GM12801 (cell line): ENCODE measurements around the gene PAX9.

Source experiments
- TF ChIP-seq, protein P1 (sequence below): IDR thresholded peaks from one replicate; pipeline ENCODE4 v1.5.1; 2011; ENCODE audit warnings: control low read depth; ENCODE audit not compliant: insufficient read length; ENCODE audit errors: extremely low read depth

Gene PAX9

DNA sequence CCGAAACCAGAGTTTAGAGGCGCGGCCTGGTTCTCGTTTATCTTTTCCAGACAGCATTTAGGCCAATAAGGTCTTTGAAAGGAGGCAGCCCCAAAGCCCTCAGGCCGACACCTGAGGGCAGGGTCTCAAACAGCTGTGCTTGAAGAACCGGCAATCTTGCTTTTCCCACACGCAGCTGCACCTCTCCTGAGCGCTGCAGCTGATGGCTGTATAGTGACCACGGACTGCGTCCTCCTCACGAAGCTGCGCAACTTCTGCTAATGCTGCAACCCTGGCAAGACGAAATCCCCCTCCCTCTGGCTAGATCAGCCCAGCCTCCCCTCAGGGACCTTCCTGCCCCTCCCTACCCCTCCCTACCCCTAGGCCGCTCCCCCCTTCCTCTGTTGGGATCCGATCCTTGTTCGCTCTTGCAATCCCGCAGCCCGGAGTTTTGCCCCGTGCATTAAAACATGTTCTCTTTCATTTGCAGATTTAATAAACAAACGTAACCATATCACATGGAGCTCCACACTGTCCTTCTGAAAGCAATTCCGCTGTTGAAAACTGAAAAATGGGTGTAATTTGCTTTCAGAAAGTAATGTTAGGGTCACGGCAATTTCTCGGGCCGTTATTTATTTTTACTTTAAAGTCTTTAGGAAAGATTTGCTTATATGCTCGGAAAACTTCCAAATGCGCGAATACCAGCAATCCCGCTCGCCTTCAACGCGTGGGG lies 4.8 kb upstream of the PAX9 start:
- TF ChIP-seq, protein P1, sequence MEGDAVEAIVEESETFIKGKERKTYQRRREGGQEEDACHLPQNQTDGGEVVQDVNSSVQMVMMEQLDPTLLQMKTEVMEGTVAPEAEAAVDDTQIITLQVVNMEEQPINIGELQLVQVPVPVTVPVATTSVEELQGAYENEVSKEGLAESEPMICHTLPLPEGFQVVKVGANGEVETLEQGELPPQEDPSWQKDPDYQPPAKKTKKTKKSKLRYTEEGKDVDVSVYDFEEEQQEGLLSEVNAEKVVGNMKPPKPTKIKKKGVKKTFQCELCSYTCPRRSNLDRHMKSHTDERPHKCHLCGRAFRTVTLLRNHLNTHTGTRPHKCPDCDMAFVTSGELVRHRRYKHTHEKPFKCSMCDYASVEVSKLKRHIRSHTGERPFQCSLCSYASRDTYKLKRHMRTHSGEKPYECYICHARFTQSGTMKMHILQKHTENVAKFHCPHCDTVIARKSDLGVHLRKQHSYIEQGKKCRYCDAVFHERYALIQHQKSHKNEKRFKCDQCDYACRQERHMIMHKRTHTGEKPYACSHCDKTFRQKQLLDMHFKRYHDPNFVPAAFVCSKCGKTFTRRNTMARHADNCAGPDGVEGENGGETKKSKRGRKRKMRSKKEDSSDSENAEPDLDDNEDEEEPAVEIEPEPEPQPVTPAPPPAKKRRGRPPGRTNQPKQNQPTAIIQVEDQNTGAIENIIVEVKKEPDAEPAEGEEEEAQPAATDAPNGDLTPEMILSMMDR, result no peak

- TF ChIP-seq, protein P1, result no peak
These were observed 4.1 kb upstream of the PAX9 start for GRCh38 chr14:36657399-36658122.

GRCh38 chr14:36658123-36659009 lies 3.3 kb upstream of the PAX9 start:
- TF ChIP-seq, protein P1, result no peak

- TF ChIP-seq, protein P1, result no peak
These were observed 2.4 kb upstream of the PAX9 start for GRCh38 chr14:36659010-36659821.

GRCh38 chr14:36659822-36660735 lies 1.6 kb upstream of the PAX9 start:
- TF ChIP-seq, protein P1, result no peak

GRCh38 chr14:36660736-36661505 lies 739 bp upstream of the PAX9 start:
- TF ChIP-seq, protein P1, result no peak
